ENCODE results near the gene MCU. TPM values are rescaled to one million over a fixed set of nuclear protein-coding genes. Genes with fewer than 3 reads are reported as not detected.
"Not testable (repeated sequence)": the region's sequence is repeated elsewhere in the genome, so short reads cannot be mapped to it uniquely, and the experiment has no call there.

The MCU gene
- total RNA-seq, 2 donors from 2014 or later: 12.6 to 14.4 TPM

- no peaks in the 10 kb centered on the region for H3K36me3 Mint-ChIP-seq (ENCODE audit: low read depth)
- H3K27me3 Mint-ChIP-seq: peaks cover under 1% of the 10 kb centered on the region
- DNase-seq (no peak), ATAC-seq (no peak)
- no peak overlapping the region for H3K27ac Mint-ChIP-seq
- no peaks in the 10 kb centered on the region for H3K4me1 Mint-ChIP-seq
- H3K4me3 Mint-ChIP-seq: no peak overlapping the region
- H3K9me3 ChIP-seq (ENCODE audit: control insufficient read depth, low read length, poor library complexity, severe bottlenecking): no peaks in the 10 kb centered on the region
These were observed 219.8 kb downstream of the MCU start for GRCh38 chr10:72911758-72912157.

- no peaks in the 10 kb centered on the region for H3K9me3 ChIP-seq (ENCODE audit: control insufficient read depth, low read length, poor library complexity, severe bottlenecking)
- H3K4me3 Mint-ChIP-seq: no peak overlapping the region
- no peak overlapping the region for H3K27ac Mint-ChIP-seq
- DNase-seq: no peak
- no peaks in the 10 kb centered on the region for H3K36me3 Mint-ChIP-seq (ENCODE audit: low read depth)
- H3K27me3 Mint-ChIP-seq: no peaks in the 10 kb centered on the region
- no peak for ATAC-seq
- no peaks in the 10 kb centered on the region for H3K4me1 Mint-ChIP-seq
These were observed 220.8 kb downstream of the MCU start for GRCh38 chr10:72912736-72913135.

- H3K36me3 Mint-ChIP-seq (ENCODE audit: low read depth): no peaks in the 10 kb centered on the region
- H3K9me3 ChIP-seq (ENCODE audit: control insufficient read depth, low read length, poor library complexity, severe bottlenecking): no peaks in the 10 kb centered on the region
- ATAC-seq (no peak), DNase-seq (no peak)
- no peaks in the 10 kb centered on the region for H3K27me3 Mint-ChIP-seq
- H3K27ac Mint-ChIP-seq: no peak overlapping the region
- H3K4me1 Mint-ChIP-seq: no peaks in the 10 kb centered on the region
- H3K4me3 Mint-ChIP-seq: no peak overlapping the region
These were observed 221.3 kb downstream of the MCU start for GRCh38 chr10:72913287-72913686.

GRCh38 chr10:72917201-72917600, 225.3 kb downstream of the MCU start:
- not testable (repeated sequence) for H3K4me3 Mint-ChIP-seq; H3K4me1 Mint-ChIP-seq; ATAC-seq; DNase-seq; H3K36me3 Mint-ChIP-seq (ENCODE audit: low read depth); H3K27me3 Mint-ChIP-seq; H3K27ac Mint-ChIP-seq; H3K9me3 ChIP-seq (ENCODE audit: control insufficient read depth, low read length, poor library complexity, severe bottlenecking)

GRCh38 chr10:72917803-72918332, 225.9 kb downstream of the MCU start:
- not testable (repeated sequence) for H3K27me3 Mint-ChIP-seq; DNase-seq; ATAC-seq; H3K4me3 Mint-ChIP-seq; H3K27ac Mint-ChIP-seq; H3K36me3 Mint-ChIP-seq (ENCODE audit: low read depth); H3K9me3 ChIP-seq (ENCODE audit: control insufficient read depth, low read length, poor library complexity, severe bottlenecking); H3K4me1 Mint-ChIP-seq

DNA sequence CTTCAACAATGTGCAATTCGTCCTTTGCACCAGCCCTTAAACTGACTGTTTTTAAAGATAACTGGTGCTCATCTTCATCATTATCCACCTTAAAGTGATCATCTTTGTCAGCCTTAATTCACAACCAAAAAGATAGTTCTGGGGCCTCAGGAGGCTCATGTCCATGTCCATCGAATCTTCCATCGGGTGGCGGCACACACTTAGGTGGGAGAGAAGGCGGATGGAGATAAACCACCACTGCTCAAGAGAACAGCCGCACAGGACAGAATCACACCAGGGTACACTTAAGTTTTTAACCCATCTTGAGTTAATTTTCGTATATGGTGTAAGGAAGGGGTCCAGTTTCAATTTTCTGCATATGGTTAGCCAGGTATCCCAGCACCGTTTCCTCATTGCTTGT, 226.4 kb downstream of the MCU start:
- no peaks in the 10 kb centered on the region for H3K36me3 Mint-ChIP-seq (ENCODE audit: low read depth)
- DNase-seq: no peak
- no peak for ATAC-seq
- no peaks in the 10 kb centered on the region for H3K4me1 Mint-ChIP-seq
- no peaks in the 10 kb centered on the region for H3K9me3 ChIP-seq (ENCODE audit: control insufficient read depth, low read length, poor library complexity, severe bottlenecking)
- H3K4me3 Mint-ChIP-seq: no peak overlapping the region
- no peak overlapping the region for H3K27ac Mint-ChIP-seq
- H3K27me3 Mint-ChIP-seq: no peaks in the 10 kb centered on the region

DNA sequence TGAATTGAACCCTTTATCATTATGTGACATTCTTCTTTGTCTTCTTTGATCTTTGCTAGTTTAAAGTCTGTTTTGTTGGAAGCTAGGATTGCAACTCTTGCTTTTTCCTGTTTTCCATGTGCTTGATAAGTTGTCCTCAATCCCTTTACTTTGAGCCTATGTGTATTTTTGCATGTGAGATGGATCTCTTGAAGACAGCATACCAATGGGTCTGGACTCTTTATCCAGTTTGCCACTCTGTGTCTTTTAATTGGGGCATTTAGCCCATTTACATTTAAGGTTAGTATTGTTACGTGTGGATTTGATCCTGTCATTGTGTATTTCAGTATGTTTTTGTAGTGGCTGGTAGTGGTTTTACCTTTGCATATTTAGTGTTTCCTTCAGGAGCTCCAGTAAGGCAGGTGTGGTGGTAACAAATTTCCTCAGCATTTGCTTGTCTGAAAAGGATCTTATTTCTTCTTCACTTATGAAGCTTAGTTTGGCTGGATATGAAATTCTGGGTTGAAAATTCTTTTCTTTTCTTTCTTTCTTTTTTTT, 229.3 kb downstream of the MCU start:
- not testable (repeated sequence) for H3K4me1 Mint-ChIP-seq; DNase-seq; H3K36me3 Mint-ChIP-seq (ENCODE audit: low read depth); H3K9me3 ChIP-seq (ENCODE audit: control insufficient read depth, low read length, poor library complexity, severe bottlenecking); H3K27me3 Mint-ChIP-seq; H3K27ac Mint-ChIP-seq; H3K4me3 Mint-ChIP-seq; ATAC-seq

DNA sequence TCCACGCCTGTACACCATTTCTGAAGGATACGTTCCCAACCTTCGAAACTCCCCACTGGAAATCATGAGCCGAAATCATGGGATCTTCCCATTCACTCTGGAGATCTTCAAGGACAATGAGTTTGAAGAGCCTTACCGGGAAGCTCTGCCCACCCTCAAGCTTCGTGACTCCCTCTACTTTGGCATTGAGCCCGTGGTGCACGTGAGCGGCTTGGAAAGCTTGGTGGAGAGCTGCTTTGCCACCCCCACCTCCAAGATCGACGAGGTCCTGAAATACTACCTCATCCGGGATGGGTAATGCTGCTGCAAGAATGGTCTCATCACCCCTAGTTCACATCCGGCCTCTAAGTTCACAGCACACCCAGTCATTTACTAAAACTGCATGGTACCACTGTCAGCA, 232.4 kb downstream of the MCU start:
- no peaks in the 10 kb centered on the region for H3K9me3 ChIP-seq (ENCODE audit: control insufficient read depth, low read length, poor library complexity, severe bottlenecking)
- Mint-ChIP-seq H3K36me3 (ENCODE audit: low read depth) (no peaks in the 10 kb centered on the region), H3K27ac (no peak overlapping the region), H3K4me3 (no peak overlapping the region), H3K4me1 (no peaks in the 10 kb centered on the region), H3K27me3 (peaks cover 16% of the 10 kb centered on the region)
- no peak for DNase-seq
- no peak for ATAC-seq

DNA sequence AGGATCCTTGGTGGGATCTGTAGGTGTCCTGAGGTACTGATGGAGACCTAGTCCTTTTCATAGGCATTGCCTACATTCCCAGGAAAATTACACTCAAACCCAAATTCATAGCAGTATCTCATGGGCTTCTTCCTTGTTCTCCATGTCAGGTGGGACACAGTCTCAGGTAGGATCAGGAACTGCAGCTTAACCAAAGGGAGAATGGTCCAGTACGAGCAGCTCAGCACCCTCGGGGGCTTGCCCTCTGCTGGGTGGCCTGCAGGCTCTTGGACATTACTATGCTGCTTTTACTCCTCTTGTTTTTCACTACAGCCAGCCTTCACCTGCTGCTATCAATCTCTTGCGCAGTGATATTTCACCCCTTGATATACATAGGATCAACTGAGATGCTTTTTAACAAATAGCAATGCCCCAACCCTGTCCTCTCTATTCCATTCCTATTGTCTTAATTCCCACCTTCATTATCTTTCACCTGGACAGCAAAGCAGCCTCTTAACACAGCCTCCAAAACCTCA, 234.1 kb downstream of the MCU start:
- H3K4me3 Mint-ChIP-seq: no peak overlapping the region
- H3K27ac Mint-ChIP-seq: no peak overlapping the region
- H3K27me3 Mint-ChIP-seq: peaks cover 16% of the 10 kb centered on the region
- ATAC-seq: no peak
- DNase-seq: no peak
- no peaks in the 10 kb centered on the region for H3K36me3 Mint-ChIP-seq (ENCODE audit: low read depth)
- H3K9me3 ChIP-seq (ENCODE audit: control insufficient read depth, low read length, poor library complexity, severe bottlenecking): no peaks in the 10 kb centered on the region
- no peaks in the 10 kb centered on the region for H3K4me1 Mint-ChIP-seq

- DNase-seq: no peak
These were observed 235.5 kb downstream of the MCU start for GRCh38 chr10:72927485-72927884.

DNA sequence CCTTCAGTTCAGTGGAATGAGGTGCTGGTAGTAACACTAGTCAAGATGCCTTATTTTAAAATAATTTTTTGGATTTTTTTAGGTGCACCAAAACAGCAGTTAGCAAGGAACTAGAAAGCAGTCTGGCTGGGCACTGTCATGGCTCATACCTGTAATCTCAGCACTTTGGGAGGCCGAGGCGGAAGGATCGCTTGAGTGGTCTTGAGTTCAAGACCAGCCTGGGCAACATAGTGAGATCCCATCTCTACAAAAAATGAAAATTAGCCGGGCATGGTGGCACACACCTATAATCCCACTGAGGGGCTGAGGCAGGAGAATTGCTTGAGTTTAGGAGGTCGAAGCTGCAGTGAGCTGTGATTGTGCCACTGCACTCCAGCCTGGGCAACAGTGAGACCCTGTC, 236.9 kb downstream of the MCU start:
- no peaks in the 10 kb centered on the region for H3K36me3 Mint-ChIP-seq (ENCODE audit: low read depth)
- no peaks in the 10 kb centered on the region for H3K9me3 ChIP-seq (ENCODE audit: control insufficient read depth, low read length, poor library complexity, severe bottlenecking)
- no peak overlapping the region for H3K4me3 Mint-ChIP-seq
- no peak for ATAC-seq
- no peak for DNase-seq
- peaks cover 16% of the 10 kb centered on the region for H3K27me3 Mint-ChIP-seq
- H3K4me1 Mint-ChIP-seq: no peaks in the 10 kb centered on the region
- no peak overlapping the region for H3K27ac Mint-ChIP-seq

More at GRCh38 chr10:72927485-72927884, 235.5 kb downstream of the MCU start:
- no peaks in the 10 kb centered on the region for H3K36me3 Mint-ChIP-seq (ENCODE audit: low read depth)
- no peak overlapping the region for H3K4me3 Mint-ChIP-seq
- no peak overlapping the region for H3K27ac Mint-ChIP-seq
- no peaks in the 10 kb centered on the region for H3K9me3 ChIP-seq (ENCODE audit: control insufficient read depth, low read length, poor library complexity, severe bottlenecking)
- peaks cover 16% of the 10 kb centered on the region for H3K27me3 Mint-ChIP-seq
- ATAC-seq: no peak
- H3K4me1 Mint-ChIP-seq: no peaks in the 10 kb centered on the region

DNA sequence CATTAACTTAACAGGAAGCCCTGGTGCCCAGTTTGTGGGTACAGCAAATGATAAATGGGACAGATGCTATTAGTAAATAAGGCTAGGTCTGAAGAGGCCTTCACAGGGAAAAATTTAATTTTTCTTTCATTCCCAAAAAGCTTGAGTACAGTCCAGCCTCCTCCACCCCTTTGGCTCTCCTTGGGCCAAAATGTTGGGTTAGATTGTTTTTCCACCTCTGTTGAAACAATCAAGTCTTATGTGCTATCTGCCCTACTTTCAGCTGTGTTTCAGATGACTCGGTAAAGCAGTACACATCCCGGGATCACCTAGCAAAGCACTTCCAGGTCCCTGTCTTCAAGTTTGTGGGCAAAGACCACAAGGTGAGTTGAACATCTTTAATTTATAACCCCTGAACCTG, 238.3 kb downstream of the MCU start:
- ATAC-seq (no peak), DNase-seq (no peak)
- H3K4me3 Mint-ChIP-seq: no peak overlapping the region
- no peak overlapping the region for H3K27ac Mint-ChIP-seq
- H3K4me1 Mint-ChIP-seq: no peaks in the 10 kb centered on the region
- no peaks in the 10 kb centered on the region for H3K9me3 ChIP-seq (ENCODE audit: control insufficient read depth, low read length, poor library complexity, severe bottlenecking)
- H3K27me3 Mint-ChIP-seq: peaks cover 16% of the 10 kb centered on the region
- H3K36me3 Mint-ChIP-seq (ENCODE audit: low read depth): no peaks in the 10 kb centered on the region

DNA sequence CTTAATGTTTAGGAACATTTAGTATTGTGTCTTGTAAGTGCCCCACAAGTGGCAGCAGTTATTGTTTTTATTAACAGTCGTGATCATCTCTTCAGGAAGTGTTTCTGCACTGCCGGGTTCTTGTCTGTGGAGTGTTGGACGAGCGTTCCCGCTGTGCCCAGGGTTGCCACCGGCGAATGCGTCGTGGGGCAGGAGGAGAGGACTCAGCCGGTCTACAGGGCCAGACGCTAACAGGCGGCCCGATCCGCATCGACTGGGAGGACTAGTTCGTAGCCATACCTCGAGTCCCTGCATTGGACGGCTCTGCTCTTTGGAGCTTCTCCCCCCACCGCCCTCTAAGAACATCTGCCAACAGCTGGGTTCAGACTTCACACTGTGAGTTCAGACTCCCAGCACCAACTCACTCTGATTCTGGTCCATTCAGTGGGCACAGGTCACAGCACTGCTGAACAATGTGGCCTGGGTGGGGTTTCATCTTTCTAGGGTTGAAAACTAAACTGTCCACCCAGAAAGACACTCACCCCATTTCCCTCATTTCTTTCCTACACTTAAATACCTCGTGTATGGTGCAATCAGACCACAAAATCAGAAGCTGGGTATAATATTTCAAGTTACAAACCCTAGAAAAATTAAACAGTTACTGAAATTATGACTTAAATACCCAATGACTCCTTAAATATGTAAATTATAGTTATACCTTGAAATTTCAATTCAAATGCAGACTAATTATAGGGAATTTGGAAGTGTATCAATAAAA, 240.5 kb downstream of the MCU start:
- ATAC-seq: no peak
- H3K4me3 Mint-ChIP-seq: no peak overlapping the region
- H3K36me3 Mint-ChIP-seq (ENCODE audit: low read depth): no peaks in the 10 kb centered on the region
- H3K27ac Mint-ChIP-seq: no peak overlapping the region
- DNase-seq: no peak
- H3K27me3 Mint-ChIP-seq: peaks cover 17% of the 10 kb centered on the region
- no peaks in the 10 kb centered on the region for H3K4me1 Mint-ChIP-seq
- no peaks in the 10 kb centered on the region for H3K9me3 ChIP-seq (ENCODE audit: control insufficient read depth, low read length, poor library complexity, severe bottlenecking)

- no peak for DNase-seq
- H3K9me3 ChIP-seq (ENCODE audit: control insufficient read depth, low read length, poor library complexity, severe bottlenecking): no peaks in the 10 kb centered on the region
- Mint-ChIP-seq H3K4me1 (no peaks in the 10 kb centered on the region), H3K36me3 (ENCODE audit: low read depth) (no peaks in the 10 kb centered on the region), H3K27me3 (peaks cover 10% of the 10 kb centered on the region), H3K4me3 (no peak overlapping the region), H3K27ac (no peak overlapping the region)
- ATAC-seq: no peak
These were observed 243.4 kb downstream of the MCU start for GRCh38 chr10:72935361-72935760.
